Liver (tissue), 9 donors: ENCODE results near the gene CMTM8. TPM values are rescaled to one million over a fixed set of nuclear protein-coding genes. Genes with fewer than 3 reads are reported as not detected.

Source experiments
- DNase-seq: peaks from one replicate; pipeline ENCODE4 v3.0.0-alpha.2; 2017; ENCODE audit warnings: low spot score
- H3K27ac ChIP-seq, 2 donors: one replicate each; pipeline ENCODE4 v1.7.0; 2013; ENCODE audit warnings: inconsistent platforms in 2 of 2, low read length in 2 of 2, control low read depth in 1 of 2, low read depth in 1 of 2, mild to moderate bottlenecking in 1 of 2
- H3K27me3 ChIP-seq, 4 donors: one replicate each; pipeline versions ENCODE4 v1.6.1 to v1.7.0; 2013; ENCODE audit warnings: low read length in 3 of 4, inconsistent platforms in 1 of 4, mild to moderate bottlenecking in 1 of 4, moderate library complexity in 1 of 4; ENCODE audit not compliant: control insufficient read depth in 4 of 4, insufficient read depth in 4 of 4
- H3K36me3 ChIP-seq, 4 donors: one replicate each; pipeline versions ENCODE4 v1.6.1 to v1.7.0; 2013; ENCODE audit warnings: low read length in 3 of 4, mild to moderate bottlenecking in 3 of 4, low read depth in 1 of 4, moderate library complexity in 1 of 4; ENCODE audit not compliant: control insufficient read depth in 4 of 4, insufficient read depth in 3 of 4
- H3K4me1 ChIP-seq, 4 donors: one replicate each; pipeline versions ENCODE4 v1.6.1 to v1.7.0; 2013; ENCODE audit warnings: low read length in 3 of 4, mild to moderate bottlenecking in 3 of 4, moderate library complexity in 1 of 4; ENCODE audit not compliant: control insufficient read depth in 4 of 4, insufficient read depth in 4 of 4
- H3K4me3 ChIP-seq, 3 donors: one replicate each; pipeline versions ENCODE4 v1.6.1 to v1.7.0; 2013; ENCODE audit warnings: low read length in 3 of 3, control low read depth in 1 of 3, low read depth in 1 of 3, mild to moderate bottlenecking in 1 of 3
- H3K9ac ChIP-seq, 2 donors: one replicate each; pipeline ENCODE4 v1.7.0; 2013; ENCODE audit warnings: low read length in 2 of 2, mild to moderate bottlenecking in 2 of 2, moderate library complexity in 2 of 2, control low read depth in 1 of 2, low read depth in 1 of 2
- H3K9me3 ChIP-seq, 4 donors: one replicate each; pipeline versions ENCODE4 v1.6.1 to v1.7.0; 2013; ENCODE audit warnings: low read length in 3 of 4; ENCODE audit not compliant: control insufficient read depth in 4 of 4
- FOXA1 ChIP-seq: IDR thresholded peaks from 2 replicates; pipeline ENCODE4 v1.6.1; 2016; ENCODE audit warnings: antibody characterized with exemption
- FOXA2 ChIP-seq: IDR thresholded peaks from 2 replicates; pipeline ENCODE4 v1.6.1; 2016; ENCODE audit warnings: antibody characterized with exemption
- GABPA ChIP-seq, 2 donors: IDR thresholded peaks in 1 of 2; conservative IDR thresholded peaks in 1 of 2; 2 replicates each; pipeline ENCODE4 v1.6.1; 2016; ENCODE audit warnings: antibody characterized with exemption in 2 of 2, mild to moderate bottlenecking in 1 of 2, moderate library complexity in 1 of 2
- HNF4A ChIP-seq, 2 donors: conservative IDR thresholded peaks; 2 replicates each; pipeline ENCODE4 v1.6.1; 2016; ENCODE audit warnings: antibody characterized with exemption in 2 of 2, mild to moderate bottlenecking in 2 of 2
- RAD21 ChIP-seq, 2 donors: IDR thresholded peaks; 2 replicates each; pipeline ENCODE4 v1.6.1; 2016; ENCODE audit warnings: antibody characterized with exemption in 2 of 2, mild to moderate bottlenecking in 2 of 2
- REST ChIP-seq: IDR thresholded peaks from 2 replicates; pipeline ENCODE4 v1.6.1; 2016; ENCODE audit warnings: antibody characterized with exemption, mild to moderate bottlenecking
- YY1 ChIP-seq: IDR thresholded peaks from 2 replicates; pipeline ENCODE4 v1.6.1; 2016; ENCODE audit warnings: antibody characterized with exemption, mild to moderate bottlenecking
- WGBS: extraction: QIAGEN DNeasy Blood & Tissue Kit; methylation state at CpG from one replicate; pipeline ENCODE4 v1.1.7; 2013; 5-methylcytosine and 5-hydroxymethylcytosine counted together
- polyA plus RNA-seq, 2 donors: library from polyadenylated mRNA; stranded (reverse) in 1 of 2; unstranded in 1 of 2; fragments of 200-250 nt in 1 of 2; fragments of >200 nt in 1 of 2; fragmentation: Nextera tagmentation in 1 of 2; extraction: Ambion mirVana in 1 of 2; gene quantifications; one replicate each; pipeline versions ENCODE4 v1.2.1 to v1.2.3, GENCODE V29; 2013 to 2015
- total RNA-seq, 2 donors: library from RNA; depleted of rRNA; stranded (reverse); fragments of >200 nt; gene quantifications; one replicate each; pipeline ENCODE4 v1.2.3, GENCODE V29; 2014
- TF ChIP-seq, protein P1 (sequence below): fragments of 150-350 bp; IDR thresholded peaks from 2 replicates; pipeline ENCODE4 v1.5.1; 2017; ENCODE audit warnings: improper control_type of control experiment, low read depth, low read length; ENCODE audit not compliant: missing input control
- TF ChIP-seq, protein P2 (sequence below): IDR thresholded peaks from 2 replicates; pipeline ENCODE4 v1.6.1; 2016; ENCODE audit warnings: antibody characterized with exemption
- TF ChIP-seq, protein P3 (sequence below): IDR thresholded peaks from 2 replicates; pipeline ENCODE4 v1.6.1; 2016; ENCODE audit warnings: antibody characterized with exemption
- donor health status: healthy.
- donor health status: healthy.
- donor health status: healthy.
- donor health status: healthy.
- donor health status: healthy.

Gene CMTM8
- total and polyA plus RNA-seq, 4 donors = 4.3 to 44.6 (median 12.5) TPM

DNA sequence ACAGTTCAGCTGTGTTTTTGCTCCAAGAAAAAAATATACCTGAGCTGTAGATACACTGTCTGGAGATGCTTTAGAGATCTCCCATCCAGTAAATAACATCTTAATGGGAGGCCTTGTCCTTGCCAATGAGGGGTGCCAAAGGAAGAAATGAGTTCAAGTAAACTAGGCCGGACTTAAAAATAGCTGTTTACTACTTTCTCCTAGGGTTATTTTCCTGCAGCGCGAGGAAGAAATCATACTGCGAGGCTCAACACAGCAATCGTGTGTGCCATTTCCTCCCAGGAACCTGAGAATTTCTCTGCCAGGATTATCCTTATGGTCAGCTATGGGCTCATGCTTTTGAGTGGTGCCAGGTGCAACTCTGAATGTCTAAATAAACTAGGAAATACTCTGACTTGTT lies 71.9 kb downstream of the CMTM8 start (continued):
- TF ChIP-seq, protein P1, sequence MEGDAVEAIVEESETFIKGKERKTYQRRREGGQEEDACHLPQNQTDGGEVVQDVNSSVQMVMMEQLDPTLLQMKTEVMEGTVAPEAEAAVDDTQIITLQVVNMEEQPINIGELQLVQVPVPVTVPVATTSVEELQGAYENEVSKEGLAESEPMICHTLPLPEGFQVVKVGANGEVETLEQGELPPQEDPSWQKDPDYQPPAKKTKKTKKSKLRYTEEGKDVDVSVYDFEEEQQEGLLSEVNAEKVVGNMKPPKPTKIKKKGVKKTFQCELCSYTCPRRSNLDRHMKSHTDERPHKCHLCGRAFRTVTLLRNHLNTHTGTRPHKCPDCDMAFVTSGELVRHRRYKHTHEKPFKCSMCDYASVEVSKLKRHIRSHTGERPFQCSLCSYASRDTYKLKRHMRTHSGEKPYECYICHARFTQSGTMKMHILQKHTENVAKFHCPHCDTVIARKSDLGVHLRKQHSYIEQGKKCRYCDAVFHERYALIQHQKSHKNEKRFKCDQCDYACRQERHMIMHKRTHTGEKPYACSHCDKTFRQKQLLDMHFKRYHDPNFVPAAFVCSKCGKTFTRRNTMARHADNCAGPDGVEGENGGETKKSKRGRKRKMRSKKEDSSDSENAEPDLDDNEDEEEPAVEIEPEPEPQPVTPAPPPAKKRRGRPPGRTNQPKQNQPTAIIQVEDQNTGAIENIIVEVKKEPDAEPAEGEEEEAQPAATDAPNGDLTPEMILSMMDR = no peak
- TF ChIP-seq, protein P2, sequence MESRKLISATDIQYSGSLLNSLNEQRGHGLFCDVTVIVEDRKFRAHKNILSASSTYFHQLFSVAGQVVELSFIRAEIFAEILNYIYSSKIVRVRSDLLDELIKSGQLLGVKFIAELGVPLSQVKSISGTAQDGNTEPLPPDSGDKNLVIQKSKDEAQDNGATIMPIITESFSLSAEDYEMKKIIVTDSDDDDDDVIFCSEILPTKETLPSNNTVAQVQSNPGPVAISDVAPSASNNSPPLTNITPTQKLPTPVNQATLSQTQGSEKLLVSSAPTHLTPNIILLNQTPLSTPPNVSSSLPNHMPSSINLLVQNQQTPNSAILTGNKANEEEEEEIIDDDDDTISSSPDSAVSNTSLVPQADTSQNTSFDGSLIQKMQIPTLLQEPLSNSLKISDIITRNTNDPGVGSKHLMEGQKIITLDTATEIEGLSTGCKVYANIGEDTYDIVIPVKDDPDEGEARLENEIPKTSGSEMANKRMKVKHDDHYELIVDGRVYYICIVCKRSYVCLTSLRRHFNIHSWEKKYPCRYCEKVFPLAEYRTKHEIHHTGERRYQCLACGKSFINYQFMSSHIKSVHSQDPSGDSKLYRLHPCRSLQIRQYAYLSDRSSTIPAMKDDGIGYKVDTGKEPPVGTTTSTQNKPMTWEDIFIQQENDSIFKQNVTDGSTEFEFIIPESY = no peak

DNA sequence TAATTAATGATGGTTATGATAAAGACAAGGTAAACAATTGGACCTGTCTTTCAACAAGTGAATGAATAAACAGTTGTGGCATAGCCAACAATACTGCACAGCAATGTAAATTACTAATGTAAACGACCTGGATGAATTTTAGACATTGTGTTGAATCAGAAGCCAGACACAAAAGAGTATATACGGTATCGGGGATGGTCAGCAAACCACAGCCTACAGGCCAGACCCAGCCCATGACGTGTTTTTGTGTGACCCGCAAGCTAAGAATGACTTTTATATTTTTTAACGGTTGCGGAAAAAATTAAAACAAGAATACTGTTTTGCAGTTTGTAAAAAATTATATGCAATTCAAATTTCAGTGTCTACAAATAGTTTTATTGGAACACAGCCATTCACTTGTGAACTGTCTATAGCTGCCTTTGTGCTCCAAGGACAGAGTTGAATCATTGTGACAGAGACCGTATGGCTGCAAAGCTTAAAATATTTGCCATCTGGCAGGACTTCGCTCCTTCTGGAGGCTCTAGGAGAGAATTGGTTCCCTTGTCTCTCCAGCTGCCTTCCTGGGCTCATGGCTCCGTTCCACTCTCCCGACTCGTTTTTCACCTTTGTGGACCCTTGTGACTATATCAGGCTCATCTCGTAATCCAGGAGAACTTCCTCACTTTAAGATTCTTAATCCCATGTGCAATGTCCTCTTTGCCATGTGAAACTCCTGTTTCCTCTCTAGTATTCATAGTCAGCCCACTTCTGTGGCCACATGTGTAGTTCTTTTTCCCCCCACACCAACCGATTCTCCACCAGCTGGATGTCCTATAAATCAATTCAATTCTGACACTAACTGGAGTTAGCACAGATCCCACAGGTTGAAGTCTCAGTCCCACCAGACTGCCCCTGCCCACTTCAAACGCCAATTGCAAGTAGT lies 72.7 kb downstream of the CMTM8 start:
- WGBS = 87% methylated on average over 15 of the region's 15 CpGs
- peaks cover 0 to 5% (median under 1%) of the 10 kb centered on the region in 4 donors for H3K4me1 ChIP-seq
- no peak for TF ChIP-seq HNF4A (conservative IDR thresholded peaks at IDR 0.05)
- TF ChIP-seq GABPA (IDR thresholded peaks at IDR 0.05 in 1 of 2, conservative IDR thresholded peaks at IDR 0.05 in 1 of 2) = no peak
- TF ChIP-seq FOXA2 = no peak
- no peak overlapping the region for H3K27ac ChIP-seq
- H3K27me3 ChIP-seq = no peaks in the 10 kb centered on the region
- no peaks in the 10 kb centered on the region for H3K36me3 ChIP-seq
- DNase-seq = no peak
- no peaks in the 10 kb centered on the region for H3K9me3 ChIP-seq
- H3K4me3 ChIP-seq = no peak overlapping the region
- H3K9ac ChIP-seq = no peak overlapping the region

DNA sequence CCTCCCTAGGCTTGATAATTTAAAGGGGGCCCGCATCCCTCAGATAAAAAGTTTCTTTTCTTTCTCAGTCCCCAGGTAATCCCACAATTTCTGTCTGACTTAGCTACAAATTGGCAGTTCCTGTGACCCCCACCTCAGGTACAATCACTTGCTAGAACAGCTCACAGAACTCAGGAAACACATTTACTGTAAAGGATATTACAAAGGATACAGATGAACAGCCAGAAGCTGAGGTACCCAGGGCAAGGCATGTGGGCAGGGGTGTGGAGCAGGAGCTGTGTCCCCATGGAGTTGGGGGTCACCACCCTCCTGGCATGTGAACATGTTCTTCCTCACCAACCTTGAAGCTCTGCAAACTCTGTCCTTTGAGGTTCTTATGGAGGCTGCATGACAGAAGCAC lies 73.8 kb downstream of the CMTM8 start:
- H3K9ac ChIP-seq = no peak overlapping the region
- no peaks in the 10 kb centered on the region for H3K9me3 ChIP-seq
- H3K4me1 ChIP-seq = peaks cover 0 to 5% (median under 1%) of the 10 kb centered on the region in 4 donors
- no peak for TF ChIP-seq HNF4A (conservative IDR thresholded peaks at IDR 0.05)
- TF ChIP-seq FOXA1 = no peak
- TF ChIP-seq YY1 = no peak
- no peak for TF ChIP-seq RAD21 (IDR thresholded peaks at IDR 0.05)
- no peak for TF ChIP-seq FOXA2
- TF ChIP-seq, protein P3, sequence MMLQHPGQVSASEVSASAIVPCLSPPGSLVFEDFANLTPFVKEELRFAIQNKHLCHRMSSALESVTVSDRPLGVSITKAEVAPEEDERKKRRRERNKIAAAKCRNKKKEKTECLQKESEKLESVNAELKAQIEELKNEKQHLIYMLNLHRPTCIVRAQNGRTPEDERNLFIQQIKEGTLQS = no peak
- no peak for TF ChIP-seq REST
- no peaks in the 10 kb centered on the region for H3K27me3 ChIP-seq
- WGBS = 90% methylated on average over 1 of the region's 1 CpG
- DNase-seq = no peak
- no peaks in the 10 kb centered on the region for H3K36me3 ChIP-seq
- no peak overlapping the region for H3K27ac ChIP-seq
- no peak overlapping the region for H3K4me3 ChIP-seq
